ENCODE data around the gene EPN1.

DNA sequence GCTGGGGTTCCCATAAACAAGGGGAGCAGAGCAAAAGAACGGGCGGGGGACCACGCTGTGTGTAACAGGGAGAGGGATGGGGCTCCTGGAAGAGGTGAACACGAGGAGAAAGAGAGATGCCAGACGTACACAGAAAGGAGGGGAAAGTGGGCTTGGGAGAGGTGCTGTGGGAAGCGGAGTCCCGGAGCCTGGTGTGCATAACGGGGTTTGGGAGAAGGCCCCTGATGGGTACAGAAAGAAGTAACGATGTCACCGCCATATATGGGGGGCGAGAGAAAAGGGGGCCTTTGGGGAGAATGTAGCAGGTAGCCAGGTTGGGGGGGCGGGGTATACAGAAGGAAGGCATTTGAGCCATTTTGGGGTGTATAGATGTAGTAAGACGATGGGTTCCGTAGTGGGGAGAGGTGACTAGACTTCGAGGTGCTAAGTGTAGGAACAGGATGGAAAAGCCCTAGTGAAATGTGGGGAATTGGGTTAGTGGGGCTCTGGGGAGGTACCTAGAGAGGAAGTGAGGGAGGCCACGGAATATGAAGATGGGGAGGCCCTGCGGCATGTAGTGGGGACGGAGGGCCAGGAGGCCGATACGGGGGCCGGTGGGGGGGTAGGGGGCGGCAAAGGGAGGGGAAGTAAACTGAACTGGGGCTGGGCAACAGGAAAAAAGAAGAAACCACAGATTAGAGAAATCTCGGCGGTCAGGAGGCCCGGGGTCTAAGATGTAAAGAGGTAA, 33.4 kb upstream of the EPN1 start:
- TF ChIP-seq, protein P1, sequence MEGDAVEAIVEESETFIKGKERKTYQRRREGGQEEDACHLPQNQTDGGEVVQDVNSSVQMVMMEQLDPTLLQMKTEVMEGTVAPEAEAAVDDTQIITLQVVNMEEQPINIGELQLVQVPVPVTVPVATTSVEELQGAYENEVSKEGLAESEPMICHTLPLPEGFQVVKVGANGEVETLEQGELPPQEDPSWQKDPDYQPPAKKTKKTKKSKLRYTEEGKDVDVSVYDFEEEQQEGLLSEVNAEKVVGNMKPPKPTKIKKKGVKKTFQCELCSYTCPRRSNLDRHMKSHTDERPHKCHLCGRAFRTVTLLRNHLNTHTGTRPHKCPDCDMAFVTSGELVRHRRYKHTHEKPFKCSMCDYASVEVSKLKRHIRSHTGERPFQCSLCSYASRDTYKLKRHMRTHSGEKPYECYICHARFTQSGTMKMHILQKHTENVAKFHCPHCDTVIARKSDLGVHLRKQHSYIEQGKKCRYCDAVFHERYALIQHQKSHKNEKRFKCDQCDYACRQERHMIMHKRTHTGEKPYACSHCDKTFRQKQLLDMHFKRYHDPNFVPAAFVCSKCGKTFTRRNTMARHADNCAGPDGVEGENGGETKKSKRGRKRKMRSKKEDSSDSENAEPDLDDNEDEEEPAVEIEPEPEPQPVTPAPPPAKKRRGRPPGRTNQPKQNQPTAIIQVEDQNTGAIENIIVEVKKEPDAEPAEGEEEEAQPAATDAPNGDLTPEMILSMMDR (IDR thresholded peaks at IDR 0.05; ENCODE audit: control extremely low read depth in 1 of 3, insufficient read depth in 1 of 3, low read depth in 1 of 3, low read length in 3 of 3): no peak
- TF ChIP-seq, protein P2, sequence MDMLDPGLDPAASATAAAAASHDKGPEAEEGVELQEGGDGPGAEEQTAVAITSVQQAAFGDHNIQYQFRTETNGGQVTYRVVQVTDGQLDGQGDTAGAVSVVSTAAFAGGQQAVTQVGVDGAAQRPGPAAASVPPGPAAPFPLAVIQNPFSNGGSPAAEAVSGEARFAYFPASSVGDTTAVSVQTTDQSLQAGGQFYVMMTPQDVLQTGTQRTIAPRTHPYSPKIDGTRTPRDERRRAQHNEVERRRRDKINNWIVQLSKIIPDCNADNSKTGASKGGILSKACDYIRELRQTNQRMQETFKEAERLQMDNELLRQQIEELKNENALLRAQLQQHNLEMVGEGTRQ (IDR thresholded peaks at IDR 0.05; ENCODE audit: low read length): no peak
- TF ChIP-seq NRF1 (IDR thresholded peaks at IDR 0.05; ENCODE audit: low read depth, low read length) (no peak), FOSL1 (IDR thresholded peaks at IDR 0.05; ENCODE audit: insufficient read depth, low read depth, low read length) (no peak), BRCA1 (IDR thresholded peaks at IDR 0.05; ENCODE audit: low read depth, low read length) (no peak), HDAC2 (IDR thresholded peaks at IDR 0.05; ENCODE audit: borderline replicate concordance in 1 of 2, low read depth in 2 of 2, low read length in 2 of 2) (no peak), SP2 (IDR thresholded peaks at IDR 0.05; ENCODE audit: low read length) (no peak), RNF2 (IDR thresholded peaks at IDR 0.05; ENCODE audit: borderline replicate concordance, low read depth, low read length, missing control alignments, poor library complexity, severe bottlenecking) (no peak), RBBP5 (IDR thresholded peaks at IDR 0.05; ENCODE audit: borderline replicate concordance, low read depth, low read length) (no peak), RAD21 (IDR thresholded peaks at IDR 0.05 in 1 of 2, conservative IDR thresholded peaks at IDR 0.05 in 1 of 2; ENCODE audit: low read depth in 2 of 2, low read length in 2 of 2) (no peak)

Measured in H1 (cell line).